Panc1 (cell line): ENCODE results near the gene LBHD1.

Experiments
- CTCF ChIP-seq: fragments of 450-650 bp; IDR thresholded peaks from 2 replicates; pipeline ENCODE4 v1.5.1; 2017; ENCODE audit warnings: mild to moderate bottlenecking
- REST ChIP-seq, 2 experiments: IDR thresholded peaks; 2 replicates each; pipeline ENCODE4 v1.6.1; 2011 to 2012; ENCODE audit warnings: low read depth in 2 of 2, control low read depth in 1 of 2, low read length in 1 of 2, mild to moderate bottlenecking in 1 of 2, moderate library complexity in 1 of 2; ENCODE audit not compliant: insufficient read depth in 1 of 2
- SIN3A ChIP-seq: IDR thresholded peaks from 2 replicates; pipeline ENCODE4 v1.6.1; 2012; ENCODE audit warnings: low read depth, mild to moderate bottlenecking, low read length, moderate library complexity, borderline replicate concordance; ENCODE audit not compliant: insufficient read depth

GRCh38 chr11:62689421-62690183 lies 17.5 kb upstream of the LBHD1 start, which contains the start of gene LRRN4CL:
- TF ChIP-seq REST (IDR thresholded peaks at IDR 0.05; ENCODE audit: insufficient read depth in 1 of 2, low read depth in 2 of 2, low read length in 1 of 2), result no peak
- no peak for TF ChIP-seq CTCF
- TF ChIP-seq SIN3A, result no peak
